ENCODE data around the gene RPL15.

RPL15 gene

GRCh38 chr3:23961066-23961465, 44.1 kb downstream of the RPL15 start:
- DNase-seq (ENCODE audit: low read depth in 2 of 2) = no peak

- no peak for DNase-seq (ENCODE audit: low read depth in 2 of 2)
Measured at GRCh38 chr3:23961913-23962312, 45.0 kb downstream of the RPL15 start.

GRCh38 chr3:23964537-23965235, 47.8 kb downstream of the RPL15 start:
- no peak for DNase-seq (ENCODE audit: low read depth in 2 of 2)

GRCh38 chr3:23966328-23966727, 49.4 kb downstream of the RPL15 start:
- no peak for DNase-seq (ENCODE audit: low read depth in 2 of 2)

- DNase-seq (ENCODE audit: low read depth in 2 of 2) = no peak
Measured at GRCh38 chr3:23968463-23969184, 51.7 kb downstream of the RPL15 start.

GRCh38 chr3:23969393-23969792, 52.5 kb downstream of the RPL15 start:
- no peak for DNase-seq (ENCODE audit: low read depth in 2 of 2)
